CD1c-positive myeloid dendritic cell (primary cell): Measurements from ENCODE around the gene SYNM.

Experiments
- DNase-seq: peaks from one replicate; pipeline ENCODE4 v3.0.0-alpha.2; 2016; ENCODE audit errors: extremely low spot score

The SYNM gene

DNA sequence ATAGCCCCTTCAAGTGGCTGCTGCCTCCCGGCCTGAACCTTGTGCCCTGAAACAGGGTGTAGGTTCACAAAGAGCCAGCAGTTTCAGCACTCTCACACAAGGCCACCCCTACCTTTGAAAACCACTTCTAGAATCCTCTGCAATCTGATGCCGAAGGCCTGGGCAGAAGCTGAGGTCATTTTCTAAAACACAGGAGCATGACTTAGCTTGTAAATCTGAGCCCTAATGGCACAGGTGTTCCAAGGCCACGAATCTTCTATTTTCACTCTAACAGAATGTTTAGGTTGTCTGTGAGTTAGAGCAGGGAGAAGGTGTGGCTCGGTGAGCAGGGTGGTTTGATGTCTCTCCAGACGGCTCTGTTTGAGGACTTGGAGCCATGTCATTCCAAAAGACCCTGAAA is 62.3 kb downstream of the SYNM start:
- no peak for DNase-seq

DNA sequence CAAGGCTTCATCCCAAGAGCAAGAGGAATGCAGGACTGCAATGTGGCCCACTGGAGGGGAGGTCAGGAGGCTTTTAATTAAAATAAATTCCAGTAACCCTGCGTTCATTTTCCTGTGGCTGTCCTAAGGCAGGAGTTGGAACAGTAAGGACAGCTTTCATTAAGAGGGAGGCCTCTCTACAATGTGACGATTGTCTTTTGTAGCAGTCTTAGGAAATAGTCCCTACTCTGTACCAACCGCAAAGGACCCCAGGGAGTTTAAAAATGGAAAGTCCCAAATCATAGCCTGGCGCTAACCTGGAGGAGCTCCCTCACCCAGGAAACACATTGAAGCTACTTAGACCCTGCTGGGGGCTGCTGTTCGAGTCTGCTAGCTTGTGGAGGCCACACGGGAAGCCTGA is 62.8 kb downstream of the SYNM start:
- DNase-seq: no peak

DNA sequence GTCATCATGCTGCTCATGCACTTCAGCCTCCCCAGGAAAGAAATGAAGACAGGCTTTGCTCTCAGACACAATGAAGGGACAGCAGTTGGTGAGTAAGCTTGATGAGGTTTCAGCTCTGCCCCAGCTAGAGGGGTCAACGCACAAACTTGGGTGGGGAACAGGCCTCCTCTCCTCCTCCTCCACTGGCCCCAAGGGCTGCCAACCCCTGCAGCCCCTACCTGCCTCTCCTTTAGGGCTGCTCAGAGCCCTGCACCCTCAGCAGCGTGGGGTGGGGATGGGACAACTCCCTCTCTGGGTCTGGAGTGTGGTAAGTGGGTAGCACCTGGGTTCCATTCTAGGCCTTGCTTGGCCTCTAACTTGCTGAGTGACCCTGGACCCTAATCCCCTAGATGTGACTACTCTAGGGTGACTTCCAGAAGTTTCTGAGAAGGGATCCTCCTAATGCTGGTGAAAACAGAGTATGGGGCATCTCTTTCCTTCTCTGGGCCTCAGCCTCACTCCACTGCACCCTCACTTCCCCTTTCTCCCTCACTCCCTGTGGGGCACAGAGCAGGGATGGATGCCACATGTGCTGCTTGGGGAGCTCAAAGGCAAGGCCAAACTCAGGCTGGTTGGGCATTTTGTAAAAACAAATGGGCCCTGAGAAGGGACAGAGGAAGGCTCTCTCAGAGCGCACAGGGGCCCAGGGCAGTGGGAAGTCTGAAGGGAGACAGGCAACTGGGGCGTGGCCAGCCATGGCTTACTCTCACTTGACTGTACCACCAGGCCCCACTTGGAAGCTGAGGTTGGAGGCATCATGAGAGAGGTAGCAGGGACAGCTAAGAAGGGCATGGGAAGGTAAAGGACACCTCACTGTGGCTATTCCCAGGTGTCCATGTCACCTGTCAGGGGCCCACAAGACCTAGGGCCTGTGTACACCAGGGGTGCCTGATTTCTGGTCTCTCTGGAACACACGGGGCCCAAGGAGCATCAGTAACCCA is 64.0 kb downstream of the SYNM start:
- DNase-seq: no peak

DNA sequence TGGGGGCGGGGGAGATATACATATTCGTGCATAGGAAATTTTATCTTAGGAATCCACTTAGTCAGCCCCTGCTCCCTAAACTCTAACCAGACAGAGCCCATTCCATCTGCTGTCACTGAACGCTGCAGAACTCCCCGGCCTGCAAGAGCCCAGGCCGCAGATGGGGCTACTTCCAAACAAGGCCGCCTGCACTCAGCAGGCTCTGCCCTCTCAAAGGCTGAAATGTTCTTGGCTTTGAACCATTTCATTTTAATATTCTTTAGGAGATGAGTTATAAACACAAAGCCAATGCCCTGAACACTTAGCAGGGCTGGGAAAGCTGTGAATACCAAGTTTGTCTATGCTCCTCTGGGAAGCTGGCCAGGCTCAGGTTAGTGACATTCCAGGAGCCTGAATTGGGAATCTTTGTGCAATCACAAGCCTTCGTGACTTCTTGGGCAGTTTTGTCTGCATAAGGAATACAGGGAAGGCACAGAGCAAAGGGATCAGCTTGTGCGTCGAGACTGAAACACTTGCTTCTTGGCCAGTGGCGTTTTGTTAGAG is 65.0 kb downstream of the SYNM start:
- DNase-seq: no peak

DNA sequence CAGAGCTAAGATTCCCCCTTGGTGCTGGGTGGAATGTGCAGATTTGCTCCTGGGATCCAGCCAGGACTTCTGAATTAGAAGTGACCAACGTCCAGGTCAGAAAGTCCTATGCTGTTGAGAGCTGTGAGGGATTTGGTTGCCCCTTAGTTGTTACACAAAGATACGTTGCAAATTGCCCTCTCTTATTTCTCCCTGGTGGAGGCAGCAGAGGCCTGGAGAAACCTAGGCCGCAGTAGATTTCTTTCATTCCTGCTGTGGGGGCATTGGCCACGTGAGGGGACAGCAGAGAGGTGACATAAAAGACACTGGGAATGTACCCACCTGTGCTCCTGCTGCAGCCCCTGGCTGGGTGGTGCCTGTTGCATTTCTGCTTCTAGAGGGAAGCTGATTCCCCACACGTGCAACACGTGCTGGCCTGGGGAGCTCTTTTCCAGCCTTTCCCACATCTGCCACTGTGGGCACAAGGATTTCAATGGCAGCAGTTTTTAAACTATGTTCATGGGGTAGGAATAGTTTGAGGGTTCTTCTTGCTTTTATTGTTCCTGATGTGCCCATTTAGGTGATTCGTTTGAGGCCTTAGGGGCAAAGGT is 65.7 kb downstream of the SYNM start:
- no peak for DNase-seq

DNA sequence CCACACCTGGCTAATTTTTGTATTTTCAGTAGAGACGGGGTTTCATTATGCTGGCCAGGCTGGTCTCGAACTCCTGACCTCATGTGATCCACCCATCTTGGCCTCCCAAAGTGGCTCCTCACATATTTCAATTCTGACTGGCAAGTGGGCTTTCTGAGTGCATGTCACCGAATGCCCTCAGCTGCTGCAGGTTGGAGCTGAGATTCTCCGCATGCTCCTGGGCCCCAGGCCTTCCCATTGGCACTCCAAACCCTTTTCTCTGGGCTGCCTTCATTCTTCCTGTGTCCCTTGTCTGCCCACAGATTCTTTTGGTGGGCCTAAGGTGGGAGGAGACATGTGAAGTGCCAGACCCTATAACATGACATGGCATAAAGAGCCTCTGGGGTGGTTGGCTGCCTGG is 67.3 kb downstream of the SYNM start:
- DNase-seq: no peak

DNA sequence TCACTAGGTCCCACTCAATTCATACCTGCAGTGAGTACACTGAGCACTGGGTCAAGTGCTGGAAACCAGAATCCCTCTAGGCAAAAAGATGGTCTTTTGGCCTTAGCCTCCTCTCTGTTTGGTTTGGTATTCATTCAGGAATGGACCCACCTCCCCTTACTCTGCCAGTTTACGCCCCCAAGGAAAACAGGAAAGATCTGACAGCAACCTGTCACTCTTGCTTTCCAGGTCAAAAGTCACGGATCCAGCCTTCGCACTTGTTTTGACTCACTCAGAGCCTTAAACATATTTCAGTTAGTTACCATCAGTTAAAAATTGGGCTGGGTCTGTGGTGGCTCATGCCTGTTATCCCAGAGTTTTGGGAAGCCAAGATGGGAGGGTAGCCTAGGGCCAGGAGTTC is 68.1 kb downstream of the SYNM start:
- no peak for DNase-seq

DNA sequence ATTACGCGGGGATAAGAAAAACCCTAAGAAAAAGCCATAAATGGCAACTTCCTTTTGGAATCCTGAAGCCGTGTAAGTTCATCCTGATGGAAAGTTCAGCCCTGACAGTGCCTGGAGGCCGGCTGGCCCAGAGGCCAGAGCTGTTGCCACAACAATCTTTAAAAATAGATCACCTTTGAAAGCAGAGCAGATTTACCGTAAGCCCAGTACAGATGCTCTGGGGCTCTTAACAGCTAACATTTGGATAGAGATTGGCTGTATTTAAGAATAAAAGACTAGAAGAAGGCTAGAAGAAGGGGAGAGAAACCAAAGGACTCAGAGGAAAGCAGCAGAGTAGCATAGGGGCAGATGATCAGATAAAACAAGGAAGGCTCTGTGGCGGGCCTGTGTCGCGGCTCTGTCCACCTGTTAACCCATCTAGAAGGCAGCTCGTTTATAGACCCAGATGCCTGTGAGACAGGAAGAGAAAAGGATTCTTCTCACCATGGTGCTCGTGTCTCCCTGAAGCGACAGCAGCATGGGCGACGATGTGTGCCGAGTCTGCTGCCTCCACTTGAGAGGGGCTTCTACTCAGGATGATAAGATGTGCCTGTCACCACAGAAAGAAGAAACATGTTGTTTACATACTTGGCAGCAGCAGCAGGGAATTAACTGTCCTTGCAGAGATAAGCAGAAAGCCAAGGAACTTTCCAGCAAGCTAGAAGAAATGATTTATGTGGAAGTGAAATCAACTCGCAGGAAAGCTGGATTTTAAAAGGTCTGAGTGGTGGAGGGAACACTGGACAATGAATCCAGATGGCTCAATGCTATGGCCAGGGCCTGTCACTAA is 69.9 kb downstream of the SYNM start:
- no peak for DNase-seq

DNA sequence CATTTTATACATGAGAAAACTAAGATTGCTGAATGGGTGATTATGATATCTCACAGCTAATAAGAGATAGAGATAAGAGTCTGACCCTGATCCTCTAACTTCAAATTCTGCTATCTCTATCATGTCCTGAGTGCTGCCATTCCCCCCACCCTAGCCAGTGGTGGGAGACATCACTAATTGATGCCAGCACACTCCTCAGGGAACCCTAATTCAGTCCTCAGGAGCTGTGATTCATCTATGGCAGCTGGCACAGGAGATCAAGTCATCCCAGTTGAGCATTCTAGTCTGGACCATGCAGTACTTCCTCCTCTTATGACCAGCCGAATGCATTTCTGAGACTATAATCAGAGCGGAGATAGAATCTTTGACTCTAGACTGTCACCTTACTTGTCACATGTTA is 71.9 kb downstream of the SYNM start:
- DNase-seq: no peak

DNA sequence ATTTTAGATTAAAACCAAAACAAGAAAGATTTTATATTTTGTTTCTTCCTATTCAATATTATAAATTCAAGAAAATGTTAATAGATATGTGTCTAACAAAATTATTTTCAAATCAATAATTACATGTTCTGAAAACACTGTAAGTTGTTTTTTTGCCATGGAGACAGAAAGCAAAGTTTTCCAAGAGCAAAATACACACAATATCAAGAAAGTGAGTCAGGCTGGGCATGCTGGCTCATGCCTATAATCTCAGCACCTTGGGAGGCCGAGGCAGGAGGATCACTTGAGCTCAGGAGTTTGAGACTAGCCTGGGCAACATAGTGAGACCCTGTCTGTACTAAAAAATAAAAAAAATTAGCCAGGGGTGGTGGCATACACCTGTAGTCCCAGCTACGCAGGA is 72.8 kb downstream of the SYNM start:
- DNase-seq: no peak

DNA sequence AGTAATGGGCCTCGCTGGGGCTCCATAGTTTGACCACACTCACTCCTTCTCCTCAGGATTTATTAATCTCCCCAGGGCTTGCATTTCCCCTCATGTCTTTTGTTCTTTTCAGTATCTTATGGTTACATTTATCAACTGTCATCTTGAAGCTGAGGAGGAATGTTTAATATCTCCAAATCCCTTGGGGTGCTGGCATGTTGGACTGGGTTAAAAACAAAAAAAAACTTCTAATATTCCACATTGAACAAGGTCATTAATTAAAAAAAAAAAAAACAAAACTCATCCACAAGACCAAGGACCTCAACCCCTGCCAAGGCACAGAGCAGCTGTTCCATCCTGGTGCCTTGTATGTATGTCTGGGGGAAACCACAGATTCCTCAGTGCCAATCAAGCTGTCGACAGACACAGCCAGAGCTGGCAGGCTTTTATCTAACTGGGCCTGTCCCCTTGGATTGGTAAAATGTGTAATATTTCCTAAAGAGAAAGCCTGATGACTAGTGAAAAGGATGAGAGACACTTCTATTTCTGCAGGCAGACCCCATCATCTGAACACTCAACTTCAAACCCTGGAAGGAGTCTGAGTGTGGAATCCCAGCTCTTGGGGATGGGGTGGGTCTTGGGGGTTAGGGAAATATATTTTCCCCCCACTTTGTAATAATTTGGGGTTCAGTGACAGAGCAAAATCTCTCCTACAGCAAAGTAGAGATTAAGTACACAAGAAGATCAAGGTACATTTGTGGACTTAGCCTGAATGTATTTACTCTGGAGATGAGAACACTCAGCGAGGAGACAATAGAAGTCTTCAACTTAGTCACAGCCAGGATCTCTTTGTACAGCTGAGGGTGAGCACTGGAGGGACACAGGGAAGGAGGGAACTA is 75.4 kb downstream of the SYNM start:
- DNase-seq: no peak

DNA sequence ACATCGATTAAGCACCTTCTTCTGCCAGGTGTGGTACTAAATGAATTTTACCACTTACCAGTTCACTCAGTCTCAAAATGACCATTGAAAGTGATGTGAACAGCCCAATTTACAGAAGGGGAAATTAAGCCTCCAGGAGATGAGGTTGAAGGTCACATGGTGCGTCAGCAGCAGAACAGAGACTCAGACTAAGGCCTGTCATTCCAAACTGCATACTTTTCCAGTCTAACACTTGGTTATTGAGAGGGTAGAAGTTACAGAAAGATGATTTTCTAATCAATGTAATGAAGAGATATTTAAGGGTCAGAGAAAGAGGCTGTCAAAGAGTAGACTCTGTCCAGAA is 76.1 kb downstream of the SYNM start:
- no peak for DNase-seq

DNA sequence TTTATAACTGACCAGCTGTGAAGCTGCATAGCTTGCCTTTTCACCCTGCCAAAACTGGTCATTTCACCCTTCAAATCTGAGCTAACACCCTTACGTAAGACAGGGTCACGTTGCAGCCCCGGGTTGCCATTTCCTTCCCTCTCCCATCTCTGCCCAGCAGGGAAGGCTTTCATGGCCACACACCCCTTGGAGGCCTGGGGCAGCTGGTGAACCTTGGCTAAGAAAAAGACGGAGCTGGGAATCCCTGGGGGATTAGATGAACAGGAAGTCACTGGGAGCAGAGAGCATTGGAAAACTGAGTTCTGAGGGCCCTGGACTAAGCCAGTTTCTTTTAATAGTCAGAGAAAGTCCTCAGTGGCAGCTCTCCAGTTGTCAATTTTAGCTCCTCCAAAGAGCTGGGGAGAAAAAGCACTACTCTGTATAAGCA is 76.7 kb downstream of the SYNM start:
- DNase-seq: no peak

DNA sequence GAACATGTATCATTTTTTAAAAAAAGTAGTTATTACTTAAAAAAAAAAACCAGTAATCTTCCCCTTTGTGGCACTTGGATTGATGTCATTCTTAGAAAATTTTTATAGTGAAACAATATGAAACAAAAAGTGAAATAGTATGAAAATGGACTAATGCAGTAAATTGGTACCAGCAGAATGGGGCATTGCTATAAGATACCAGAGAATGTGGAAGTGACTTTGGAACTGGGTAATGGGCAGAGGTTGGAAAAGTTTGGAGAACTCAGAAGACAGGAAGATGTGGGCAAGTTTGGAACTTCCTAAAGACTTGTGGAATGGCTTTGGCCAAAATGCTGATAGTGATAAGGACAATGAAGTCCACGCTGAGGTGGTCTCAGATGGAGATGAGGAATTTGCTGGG is 77.9 kb downstream of the SYNM start:
- DNase-seq: no peak
